Karpas-422 (cell line): ENCODE results near the gene ELF2. TPM values are rescaled to one million over a fixed set of nuclear protein-coding genes. Genes with fewer than 3 reads are reported as not detected.
"Not testable (repeated sequence)": the region's sequence is repeated elsewhere in the genome, so short reads cannot be mapped to it uniquely, and the experiment has no call there.

Experiments
- DNase-seq: peaks from one replicate; pipeline ENCODE4 v3.0.0-alpha.2; 2015
- H2AFZ ChIP-seq: fragments of 200-600 bp; sonication (generic); 2 replicates; pipeline ENCODE4 v1.6.1; 2014; ENCODE audit warnings: antibody characterized with exemption, low read length, mixed read lengths
- H3K27ac ChIP-seq: fragments of 200-600 bp; sonication (generic); 2 replicates; pipeline ENCODE4 v1.5.1; 2014; ENCODE audit warnings: mild to moderate bottlenecking, low read length, moderate library complexity
- H3K27me3 ChIP-seq: fragments of 200-600 bp; sonication (generic); 2 replicates; pipeline ENCODE4 v1.6.1; 2014; ENCODE audit warnings: low read length, mixed read lengths
- H3K36me3 ChIP-seq: fragments of 200-600 bp; sonication (generic); 2 replicates; pipeline ENCODE4 v1.6.1; 2014; ENCODE audit warnings: low read length, mixed read lengths; ENCODE audit not compliant: insufficient read depth
- H3K4me1 ChIP-seq: fragments of 200-600 bp; sonication (generic); 2 replicates; pipeline ENCODE4 v1.6.1; 2014; ENCODE audit warnings: mild to moderate bottlenecking, low read length, mixed read lengths
- H3K4me2 ChIP-seq: fragments of 200-600 bp; sonication (generic); 2 replicates; pipeline ENCODE4 v1.6.1; 2014; ENCODE audit warnings: low read length, low read depth, mild to moderate bottlenecking; ENCODE audit not compliant: poor library complexity, severe bottlenecking
- H3K4me3 ChIP-seq: fragments of 200-600 bp; sonication (generic); 2 replicates; pipeline ENCODE4 v1.5.1; 2014; ENCODE audit warnings: mild to moderate bottlenecking, antibody characterized with exemption, low read length, mixed read lengths
- H3K79me2 ChIP-seq: fragments of 200-600 bp; sonication (generic); 2 replicates; pipeline ENCODE4 v1.6.1; 2014; ENCODE audit warnings: mild to moderate bottlenecking, low read length, mixed read lengths
- H3K9ac ChIP-seq: fragments of 200-600 bp; sonication (generic); 2 replicates; pipeline ENCODE4 v1.6.0; 2014; ENCODE audit warnings: low read length
- H3K9me2 ChIP-seq: fragments of 200-600 bp; sonication (generic), shearing (Covaris generic); replicated peaks from 2 replicates; pipeline ENCODE4 v1.6.0; 2014; ENCODE audit warnings: mild to moderate bottlenecking, low read length, moderate library complexity; ENCODE audit not compliant: insufficient read depth
- H3K9me3 ChIP-seq: fragments of 300-700, 200-600 bp; sonication (generic); 2 replicates; pipeline ENCODE4 v1.6.1; 2014; ENCODE audit warnings: low read length, mixed read lengths
- H4K20me1 ChIP-seq: fragments of 200-600 bp; sonication (generic); 2 replicates; pipeline ENCODE4 v1.6.1; 2014; ENCODE audit warnings: mild to moderate bottlenecking, antibody characterized with exemption, low read length, low read depth; ENCODE audit not compliant: insufficient read depth
- total RNA-seq: library from RNA; depleted of rRNA; stranded (reverse); fragments of >200 nt; shearing (Covaris generic); gene quantifications from 2 replicates; pipeline ENCODE4 v1.2.3, GENCODE V29; 2014; ENCODE audit warnings: low replicate concordance

Gene ELF2
- total RNA-seq, 1 experiment from 2014 or later = 33.1 TPM

DNA sequence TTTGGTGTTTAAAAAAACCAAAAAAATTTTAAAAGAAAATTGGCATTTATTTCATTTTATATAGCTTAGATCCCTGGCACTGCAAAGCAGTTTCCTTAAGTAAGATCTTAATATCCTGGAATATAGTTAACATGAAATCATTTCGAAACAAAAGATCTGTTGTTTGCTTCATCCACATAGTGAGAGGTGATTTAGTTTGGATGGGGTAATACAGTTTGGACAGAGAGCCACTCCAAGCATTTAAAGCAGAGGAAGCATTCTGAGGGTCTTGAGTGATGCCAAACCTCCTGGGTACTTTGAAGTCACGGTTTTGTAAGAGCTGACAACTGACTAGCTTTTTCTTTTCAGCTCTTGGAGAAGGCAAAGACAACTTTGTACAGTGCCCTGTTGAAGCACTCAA, 132.7 kb downstream of the ELF2 start:
- no peaks in the 10 kb centered on the region for H3K9me2 ChIP-seq
- H3K27me3 ChIP-seq = no peaks in the 10 kb centered on the region
- peaks cover 21% of the 10 kb centered on the region; the same call in 1 of the 2 replicates for H4K20me1 ChIP-seq
- H3K9me3 ChIP-seq = no peaks in the 10 kb centered on the region
- H3K4me3 ChIP-seq = no peak overlapping the region
- H3K27ac ChIP-seq = no peak overlapping the region
- H3K36me3 ChIP-seq = peaks cover 32% of the 10 kb centered on the region
- H3K4me1 ChIP-seq = no peaks in the 10 kb centered on the region
- H2AFZ ChIP-seq = no peak overlapping the region
- no peak for DNase-seq
- H3K4me2 ChIP-seq = no peak overlapping the region
- H3K9ac ChIP-seq = no peak overlapping the region
- H3K79me2 ChIP-seq = peaks cover 78% of the 10 kb centered on the region

DNA sequence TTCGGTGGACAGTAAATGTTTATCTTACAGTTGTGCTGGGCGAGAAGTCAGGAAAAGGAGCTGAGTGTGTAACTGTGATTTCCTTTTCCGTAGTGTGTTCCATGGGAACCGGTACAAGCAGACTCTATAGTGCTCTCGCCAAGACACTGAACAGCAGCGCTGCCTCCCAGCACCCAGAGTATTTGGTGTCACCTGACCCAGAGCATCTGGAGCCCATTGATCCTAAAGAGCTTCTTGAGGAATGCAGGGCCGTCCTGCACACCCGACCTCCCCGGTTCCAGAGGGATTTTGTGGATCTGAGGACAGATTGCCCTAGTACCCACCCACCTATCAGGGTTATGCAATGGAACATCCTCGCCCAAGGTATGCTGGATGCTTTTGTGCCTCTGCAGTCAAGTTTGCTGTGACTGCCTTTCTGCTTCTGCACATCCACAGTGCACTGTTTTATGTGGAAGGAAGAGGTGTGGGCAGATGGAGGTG, 134.0 kb downstream of the ELF2 start:
- H3K27me3 ChIP-seq = no peaks in the 10 kb centered on the region
- no peaks in the 10 kb centered on the region for H3K9me3 ChIP-seq
- no peak overlapping the region for H3K27ac ChIP-seq
- no peak overlapping the region for H3K4me2 ChIP-seq
- peaks cover 15% of the 10 kb centered on the region; the same call in 1 of the 2 replicates for H4K20me1 ChIP-seq
- H3K9ac ChIP-seq = no peak overlapping the region
- peaks cover 80% of the 10 kb centered on the region for H3K79me2 ChIP-seq
- H2AFZ ChIP-seq = no peak overlapping the region
- DNase-seq = no peak
- no peaks in the 10 kb centered on the region for H3K4me1 ChIP-seq
- H3K36me3 ChIP-seq = peaks cover 31% of the 10 kb centered on the region
- no peaks in the 10 kb centered on the region for H3K9me2 ChIP-seq
- no peak overlapping the region for H3K4me3 ChIP-seq

DNA sequence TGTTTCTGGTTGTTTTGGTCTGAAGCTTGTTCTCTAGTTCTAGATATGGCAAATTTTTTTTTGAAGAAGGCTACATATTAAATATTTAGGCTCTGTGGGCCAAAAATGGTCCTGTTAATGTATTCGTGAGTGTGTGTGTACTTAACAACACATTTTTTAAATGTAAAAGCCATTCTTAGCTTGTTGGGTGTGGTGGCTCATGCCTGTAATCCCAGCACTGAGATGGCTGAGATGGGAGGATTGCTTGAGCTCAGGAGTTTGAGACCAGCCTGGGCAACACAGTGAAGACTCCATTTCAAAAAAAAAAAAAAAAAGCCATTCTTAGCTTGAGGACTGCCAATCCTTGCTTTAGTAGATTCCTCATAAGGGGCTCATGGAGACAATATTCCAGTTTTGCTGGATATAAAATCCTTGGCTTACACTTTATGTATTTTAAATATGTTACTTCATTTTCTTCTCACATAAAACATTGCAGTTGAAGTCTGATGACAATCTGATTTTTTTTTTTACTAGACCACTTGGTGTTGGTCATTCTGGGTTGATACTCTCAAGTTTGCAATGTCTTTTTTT, 138.1 kb downstream of the ELF2 start:
- H4K20me1 ChIP-seq = peaks cover 9% of the 10 kb centered on the region; the same call in 1 of the 2 replicates

DNA sequence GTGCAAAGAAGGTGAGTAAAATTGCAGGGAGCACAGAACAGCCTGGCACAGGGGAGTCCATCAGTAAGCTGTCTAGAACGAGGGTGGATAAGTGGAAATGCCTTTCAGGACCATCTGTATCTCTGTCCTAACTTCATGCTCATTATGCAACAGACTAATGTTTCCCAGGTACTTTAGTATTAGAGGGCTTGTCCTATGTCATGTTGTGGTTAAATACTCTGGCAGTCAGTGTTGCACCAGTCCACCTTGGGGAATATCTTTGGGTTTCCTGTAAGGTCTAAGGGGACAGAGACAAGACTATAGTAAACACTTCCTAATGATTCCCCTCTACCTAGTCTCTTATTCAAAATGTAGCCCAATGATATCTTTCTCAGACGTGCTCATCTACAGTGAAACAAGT, 140.1 kb downstream of the ELF2 start:
- Histone ChIP-seq H3K4me3 (no peak overlapping the region), H4K20me1 (0 out of 2 replicates have a peak, but pooled peaks cover 4% of the 10 kb centered on the region), H3K9ac (no peak overlapping the region), H3K4me1 (peaks cover 9% of the 10 kb centered on the region), H3K27ac (no peak overlapping the region), H3K27me3 (no peaks in the 10 kb centered on the region), H3K36me3 (no peaks in the 10 kb centered on the region; the same call in 1 of the 2 replicates), H3K9me2 (no peaks in the 10 kb centered on the region), H2AFZ (no peak overlapping the region), H3K79me2 (peaks cover 95% of the 10 kb centered on the region), H3K9me3 (no peaks in the 10 kb centered on the region), H3K4me2 (no peak overlapping the region)
- DNase-seq = no peak

More for the DNA sequence above, 138.1 kb downstream of the ELF2 start:
- Histone ChIP-seq H3K9me3 (no peaks in the 10 kb centered on the region), H3K4me1 (0 out of 2 replicates have a peak, but pooled peaks cover 3% of the 10 kb centered on the region), H3K36me3 (peaks cover 4% of the 10 kb centered on the region), H2AFZ (no peak overlapping the region), H3K9ac (no peak overlapping the region), H3K4me3 (no peak overlapping the region), H3K9me2 (no peaks in the 10 kb centered on the region), H3K4me2 (no peak overlapping the region), H3K79me2 (peaks cover 88% of the 10 kb centered on the region), H3K27ac (no peak overlapping the region), H3K27me3 (no peaks in the 10 kb centered on the region)
- DNase-seq = no peak

DNA sequence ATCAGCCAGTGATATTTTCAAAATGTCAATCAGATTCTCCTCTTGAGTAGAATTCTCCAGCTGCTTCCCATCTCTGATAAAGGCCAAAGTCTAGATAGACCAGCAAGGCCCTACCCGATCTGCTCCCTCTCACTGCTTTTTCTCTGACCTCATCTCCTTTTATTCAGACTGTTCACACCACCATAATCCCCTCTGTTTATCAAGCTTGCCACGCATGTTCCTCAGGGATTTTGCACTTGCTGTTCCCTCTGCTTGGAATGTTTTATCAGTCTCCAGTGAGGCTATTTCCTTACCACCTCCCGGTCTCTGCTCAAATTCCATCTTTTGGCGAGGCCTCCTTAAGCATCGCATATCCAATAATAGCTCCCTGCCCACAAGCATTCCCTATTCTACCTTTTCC, 141.4 kb downstream of the ELF2 start:
- Histone ChIP-seq H3K79me2 (peaks cover 96% of the 10 kb centered on the region), H3K4me1 (peaks cover 9% of the 10 kb centered on the region), H3K36me3 (no peaks in the 10 kb centered on the region; the same call in 1 of the 2 replicates), H3K27me3 (no peaks in the 10 kb centered on the region), H3K9me2 (no peaks in the 10 kb centered on the region), H3K9ac (no peak overlapping the region), H3K4me3 (no peak overlapping the region), H3K9me3 (no peaks in the 10 kb centered on the region), H3K27ac (no peak overlapping the region), H4K20me1 (peaks cover 8% of the 10 kb centered on the region; the same call in 1 of the 2 replicates), H3K4me2 (no peak overlapping the region), H2AFZ (no peak overlapping the region)
- no peak for DNase-seq

DNA sequence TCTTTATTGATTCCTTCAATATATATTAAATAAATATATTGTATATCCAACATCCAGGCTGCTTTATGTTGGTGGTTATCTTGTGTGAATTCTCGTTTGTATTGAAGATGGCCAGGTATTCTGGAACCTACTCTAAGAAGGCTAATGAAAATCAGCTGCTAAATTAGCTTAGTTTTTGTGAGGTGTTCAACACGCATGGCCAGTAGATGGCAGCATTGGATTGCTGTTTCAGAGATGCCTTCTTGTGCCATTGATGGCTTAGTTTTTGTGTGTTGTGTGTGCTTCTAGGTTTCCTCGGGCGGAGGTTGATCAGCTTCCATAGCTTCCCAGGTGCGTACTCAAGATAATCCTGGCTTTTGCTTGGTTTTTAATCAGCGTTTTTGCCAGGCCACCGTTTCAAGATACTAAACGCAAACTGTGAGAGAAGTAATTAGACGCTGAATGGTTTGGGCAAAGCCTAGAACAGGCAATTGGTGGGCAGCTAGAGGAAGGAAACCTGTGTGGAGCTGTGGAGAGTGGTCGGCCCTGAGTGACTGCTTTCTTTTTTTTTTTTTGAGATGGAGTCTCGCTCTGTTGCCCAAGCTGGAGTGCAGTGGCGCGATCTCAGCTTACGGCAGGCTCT, 146.3 kb downstream of the ELF2 start:
- Histone ChIP-seq H3K36me3 (no peaks in the 10 kb centered on the region), H3K4me1 (peaks cover 9% of the 10 kb centered on the region), H3K79me2 (peaks cover 91% of the 10 kb centered on the region), H3K4me3 (no peak overlapping the region), H2AFZ (no peak overlapping the region), H3K4me2 (no peak overlapping the region), H3K27ac (no peak overlapping the region), H3K27me3 (no peaks in the 10 kb centered on the region), H3K9me3 (no peaks in the 10 kb centered on the region), H3K9me2 (no peaks in the 10 kb centered on the region), H3K9ac (no peak overlapping the region), H4K20me1 (peaks cover 4% of the 10 kb centered on the region; the same call in 1 of the 2 replicates)
- peak; percentile 92 for DNase-seq

DNA sequence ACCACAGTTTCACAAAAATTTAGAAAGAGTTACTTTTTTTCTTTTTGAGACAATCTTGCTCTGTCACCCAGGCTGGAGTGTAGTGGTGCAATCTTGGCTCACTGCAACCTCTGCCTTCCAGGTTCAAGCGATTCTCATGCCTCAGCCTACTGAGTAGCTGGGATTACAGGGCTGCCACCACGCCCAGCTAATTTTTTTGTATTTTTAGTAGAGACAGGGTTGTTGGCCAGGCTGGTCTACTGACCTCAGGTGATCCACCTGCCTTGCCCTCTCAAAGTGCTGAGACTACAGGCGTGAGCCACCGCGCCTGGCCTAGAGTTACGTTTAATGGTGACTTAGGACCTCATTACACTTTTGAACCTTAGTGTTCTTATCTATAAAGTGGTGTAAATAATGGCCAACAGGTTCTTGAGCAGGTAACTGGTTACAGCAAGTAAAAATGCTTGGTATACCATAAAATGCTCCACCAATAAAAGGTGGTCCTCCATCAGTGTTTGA, 147.1 kb downstream of the ELF2 start:
- H3K27ac ChIP-seq, H2AFZ ChIP-seq, DNase-seq, H3K4me1 ChIP-seq, H3K27me3 ChIP-seq, H3K36me3 ChIP-seq, H4K20me1 ChIP-seq, H3K9me2 ChIP-seq, H3K9ac ChIP-seq, H3K9me3 ChIP-seq, H3K4me2 ChIP-seq, H3K4me3 ChIP-seq: not testable (repeated sequence)
- peaks cover 91% of the 10 kb centered on the region for H3K79me2 ChIP-seq

DNA sequence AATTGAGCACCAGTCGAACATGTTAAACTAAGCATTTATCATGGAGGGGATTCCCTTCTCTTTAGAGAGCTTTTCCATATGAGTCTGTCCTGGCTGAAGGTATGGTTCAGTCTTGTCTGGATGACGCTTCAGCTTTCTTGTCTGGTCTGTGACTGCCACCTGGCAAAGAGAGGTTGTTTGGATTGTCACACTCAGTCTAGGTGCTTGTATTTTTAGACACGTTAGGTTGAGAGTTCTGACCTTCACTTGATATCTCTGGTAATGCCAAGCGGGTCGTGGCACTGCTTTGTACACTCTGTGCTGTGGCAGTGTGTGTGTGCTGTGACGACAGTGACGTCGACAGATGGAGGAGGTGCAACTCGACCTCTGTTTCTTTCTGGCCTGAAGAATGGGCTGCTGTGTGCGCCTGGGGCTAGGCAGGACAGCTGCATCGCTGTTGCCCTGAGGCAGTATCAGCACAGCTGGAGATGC, 148.8 kb downstream of the ELF2 start:
- Histone ChIP-seq H3K27ac (no peak overlapping the region), H3K4me1 (no peaks in the 10 kb centered on the region), H2AFZ (no peak overlapping the region), H3K9ac (no peak overlapping the region), H3K79me2 (peaks cover 91% of the 10 kb centered on the region), H3K27me3 (no peaks in the 10 kb centered on the region), H3K4me2 (no peak overlapping the region), H3K4me3 (no peak overlapping the region), H3K9me3 (no peaks in the 10 kb centered on the region), H4K20me1 (peaks cover 10% of the 10 kb centered on the region; the same call in 1 of the 2 replicates), H3K36me3 (no peaks in the 10 kb centered on the region), H3K9me2 (no peaks in the 10 kb centered on the region)
- no peak for DNase-seq
